Activated naive CD8-positive, alpha-beta T cell treated with anti-CD3 and anti-CD28 coated beads, Interleukin-2, amount 50 U/mL, for 16 hours (primary cell): Measurements from ENCODE around the gene ITPKC.

Experiments used
- DNase-seq: peaks from one replicate; pipeline ENCODE4 v3.0.0-alpha.2; 2020; ENCODE audit warnings: low read depth, low spot score

Gene ITPKC

GRCh38 chr19:40690050-40690692, 26.7 kb upstream of the ITPKC start, which contains the start of gene NUMBL:
Gene NUMBL (minus strand): TSS chr19:40690651. CDS start chr19:40690483, 168 bp downstream.
- no peak for DNase-seq

GRCh38 chr19:40690693-40691420, 26.1 kb upstream of the ITPKC start:
- DNase-seq, result peak; percentile 74

- no peak for DNase-seq
Observed at GRCh38 chr19:40691421-40692211, 25.3 kb upstream of the ITPKC start.

GRCh38 chr19:40692212-40692551, 24.7 kb upstream of the ITPKC start:
- no peak for DNase-seq

GRCh38 chr19:40693150-40693788, 23.6 kb upstream of the ITPKC start:
- no peak for DNase-seq

GRCh38 chr19:40693896-40694295, 23.0 kb upstream of the ITPKC start:
- DNase-seq, result no peak

- DNase-seq, result no peak
Observed at GRCh38 chr19:40695881-40696280, 21.0 kb upstream of the ITPKC start.

- no peak for DNase-seq
Observed at GRCh38 chr19:40697007-40697406, 19.9 kb upstream of the ITPKC start.

- DNase-seq, result no peak
Observed at GRCh38 chr19:40700083-40700482, 16.8 kb upstream of the ITPKC start.

- DNase-seq, result no peak
Observed at GRCh38 chr19:40701758-40702157, 15.2 kb upstream of the ITPKC start.

- no peak for DNase-seq
Observed at GRCh38 chr19:40702337-40703012, 14.4 kb upstream of the ITPKC start.

GRCh38 chr19:40703029-40703755, 13.7 kb upstream of the ITPKC start:
- DNase-seq, result no peak

- DNase-seq, result no peak
Observed at GRCh38 chr19:40704491-40705361, 12.2 kb upstream of the ITPKC start.

- DNase-seq, result no peak
Observed at GRCh38 chr19:40705362-40705651, 11.6 kb upstream of the ITPKC start.

- DNase-seq, result no peak
Observed at GRCh38 chr19:40705950-40706619, 10.8 kb upstream of the ITPKC start.

- DNase-seq, result no peak
Observed at GRCh38 chr19:40707615-40708014, 9.3 kb upstream of the ITPKC start.

GRCh38 chr19:40709817-40710216, 7.1 kb upstream of the ITPKC start:
- DNase-seq, result no peak

GRCh38 chr19:40713939-40714338, 3.0 kb upstream of the ITPKC start:
- no peak for DNase-seq
